H1 (cell line): ENCODE measurements around the gene MAP2K5. TPM values are rescaled to one million over a fixed set of nuclear protein-coding genes. Genes with fewer than 3 reads are reported as not detected.

Experiments
- CTCF ChIA-PET: fragments of 300-600 bp; sonication (Branson Sonifier 250); formaldehyde crosslinking; loops from one replicate; lab custom pipeline; 2021; ENCODE audit not compliant: partially characterized antibody; lab: Charles Lee
- POLR2A ChIA-PET: fragments of 300-600 bp; sonication (Branson Sonifier 250); formaldehyde crosslinking; loops from one replicate; lab custom pipeline; 2021; ENCODE audit warnings: inconsistent platforms; ENCODE audit not compliant: partially characterized antibody; lab: Charles Lee
- DNase-seq, 2 experiments: peaks; one replicate each; pipeline versions ENCODE4 v3.0.0 to v3.0.0-alpha.2; 2010 to 2022; ENCODE audit warnings: low spot score in 2 of 2, low read depth in 1 of 2, mixed read lengths in 1 of 2
- FAIRE-seq: peaks from 2 replicates; lab custom pipeline; 2011; peaks lifted over from hg19 to GRCh38; lab: Jason Lieb, UNC
- H2AFZ ChIP-seq: 2 replicates; pipeline ENCODE4 v1.8.1; 2012; ENCODE audit warnings: low read length, inconsistent platforms
- H2AK5ac ChIP-seq: 2 replicates; pipeline ENCODE4 v1.6.1; 2013; ENCODE audit warnings: low read depth, low read length
- H2BK120ac ChIP-seq: replicated peaks from 2 replicates; pipeline ENCODE3; 2013; ENCODE audit warnings: low read depth, low read length, inconsistent platforms
- H2BK12ac ChIP-seq: 2 replicates; pipeline ENCODE4 v1.6.1; 2013; ENCODE audit warnings: low read depth, low read length
- H2BK15ac ChIP-seq: 2 replicates; pipeline ENCODE4 v1.6.1; 2013; ENCODE audit warnings: low read length
- H2BK20ac ChIP-seq: 2 replicates; pipeline ENCODE4 v1.6.1; 2013; ENCODE audit warnings: low read length
- H2BK5ac ChIP-seq: 2 replicates; pipeline ENCODE4 v1.6.1; 2013; ENCODE audit warnings: low read depth, low read length
- H3K14ac ChIP-seq: 2 replicates; pipeline ENCODE4 v1.6.1; 2013; ENCODE audit warnings: inconsistent platforms; ENCODE audit not compliant: insufficient read length
- H3K18ac ChIP-seq: 2 replicates; pipeline ENCODE4 v1.6.1; 2013; ENCODE audit warnings: low read length; ENCODE audit errors: extremely low read depth
- H3K23ac ChIP-seq: 2 replicates; pipeline ENCODE4 v1.6.1; 2013; ENCODE audit warnings: inconsistent platforms; ENCODE audit not compliant: insufficient read length
- H3K23me2 ChIP-seq: 2 replicates; pipeline ENCODE4 v1.6.1; 2013; ENCODE audit warnings: low read depth, low read length
- H3K27ac ChIP-seq: 2 replicates; pipeline ENCODE4 v1.6.1; 2011; ENCODE audit warnings: low read depth, low read length, inconsistent platforms
- H3K27me3 ChIP-seq, 4 experiments: replicated peaks in 1 of 4; 1 replicate in 1 of 4; 2 replicates in 3 of 4; pipeline versions ENCODE4 v1.6.1 to v1.8.1; 2011 to 2013; ENCODE audit warnings: low read length in 3 of 4, mild to moderate bottlenecking in 3 of 4, inconsistent platforms in 2 of 4, mixed read lengths in 2 of 4, moderate library complexity in 1 of 4; ENCODE audit not compliant: control insufficient read depth in 3 of 4, insufficient read depth in 3 of 4; ENCODE audit errors: extremely low read depth in 1 of 4
- H3K36me3 ChIP-seq, 4 experiments: 2 replicates each; pipeline versions ENCODE4 v1.6.1 to v1.8.1; 2011 to 2013; ENCODE audit warnings: mild to moderate bottlenecking in 4 of 4, low read length in 3 of 4, moderate library complexity in 2 of 4, control low read depth in 1 of 4, inconsistent platforms in 1 of 4; ENCODE audit not compliant: insufficient read depth in 4 of 4, control insufficient read depth in 2 of 4
- H3K4ac ChIP-seq: replicated peaks from 2 replicates; pipeline ENCODE3; 2013; ENCODE audit warnings: low read length, low read depth, mixed read lengths, inconsistent platforms; ENCODE audit not compliant: insufficient read length
- H3K4me1 ChIP-seq, 4 experiments: replicated peaks in 1 of 4; 1 replicate in 1 of 4; 2 replicates in 3 of 4; pipeline versions ENCODE4 v1.6.1 to v1.8.1; 2011 to 2013; ENCODE audit warnings: low read length in 3 of 4, inconsistent platforms in 2 of 4, mixed read lengths in 1 of 4; ENCODE audit not compliant: insufficient read depth in 4 of 4, control insufficient read depth in 3 of 4
- H3K4me2 ChIP-seq, 2 experiments: 2 replicates each; pipeline versions ENCODE4 v1.6.1 to v1.8.1; 2011 to 2013; ENCODE audit warnings: low read depth in 2 of 2, low read length in 2 of 2, control low read depth in 1 of 2, inconsistent platforms in 1 of 2, mild to moderate bottlenecking in 1 of 2; ENCODE audit not compliant: insufficient read depth in 1 of 2
- H3K4me3 ChIP-seq, 4 experiments: fragments of 200-600, 300-600 bp in 1 of 4; sonication (generic), shearing (Covaris generic), sonication (Bioruptor Twin) in 1 of 4; 2 replicates each; pipeline versions ENCODE4 v1.5.1 to v1.8.1; 2011 to 2016; ENCODE audit warnings: low read length in 4 of 4, low read depth in 3 of 4, control low read depth in 2 of 4, inconsistent platforms in 2 of 4, mild to moderate bottlenecking in 2 of 4, mixed read lengths in 1 of 4, moderate library complexity in 1 of 4; ENCODE audit not compliant: insufficient read depth in 2 of 4; ENCODE audit errors: extremely low read depth in 1 of 4
- H3K56ac ChIP-seq: replicated peaks from 2 replicates; pipeline ENCODE3; 2013; ENCODE audit warnings: low read depth, mild to moderate bottlenecking, mixed read lengths, low read length, inconsistent platforms; ENCODE audit not compliant: insufficient read length
- H3K79me1 ChIP-seq: 2 replicates; pipeline ENCODE4 v1.6.1; 2013; ENCODE audit warnings: low read depth, low read length, control low read depth
- H3K79me2 ChIP-seq, 2 experiments: 2 replicates each; pipeline versions ENCODE4 v1.6.1 to v1.8.1; 2012 to 2013; ENCODE audit warnings: low read length in 2 of 2, mild to moderate bottlenecking in 2 of 2, inconsistent platforms in 1 of 2; ENCODE audit not compliant: insufficient read depth in 2 of 2, control insufficient read depth in 1 of 2
- H3K9ac ChIP-seq, 4 experiments: replicated peaks in 1 of 4; 1 replicate in 1 of 4; 2 replicates in 3 of 4; pipeline versions ENCODE4 v1.6.1 to v1.8.1; 2011 to 2013; ENCODE audit warnings: low read depth in 3 of 4, low read length in 3 of 4, control low read depth in 2 of 4, mild to moderate bottlenecking in 2 of 4, moderate library complexity in 2 of 4, inconsistent platforms in 1 of 4; ENCODE audit errors: extremely low read depth in 1 of 4
- H3K9me3 ChIP-seq, 2 experiments: 2 replicates each; pipeline versions ENCODE4 v1.6.1 to v1.8.1; 2012 to 2013; ENCODE audit warnings: mild to moderate bottlenecking in 2 of 2, moderate library complexity in 2 of 2, control low read depth in 1 of 2, inconsistent platforms in 1 of 2, low read depth in 1 of 2, low read length in 1 of 2, mixed read lengths in 1 of 2; ENCODE audit not compliant: insufficient read depth in 2 of 2
- H4K20me1 ChIP-seq, 2 experiments: replicated peaks in 1 of 2; 2 replicates each; pipeline versions ENCODE3 to v1.8.1; 2011 to 2013; ENCODE audit warnings: inconsistent platforms in 2 of 2, low read length in 2 of 2, mild to moderate bottlenecking in 1 of 2; ENCODE audit not compliant: insufficient read depth in 2 of 2, control insufficient read depth in 1 of 2
- H4K5ac ChIP-seq: 2 replicates; pipeline ENCODE4 v1.6.1; 2013; ENCODE audit warnings: low read length, low read depth, mixed read lengths, inconsistent platforms; ENCODE audit not compliant: insufficient read length
- H4K8ac ChIP-seq: 2 replicates; pipeline ENCODE4 v1.8.0; 2013; ENCODE audit warnings: mild to moderate bottlenecking, moderate library complexity, low read length, inconsistent platforms; ENCODE audit not compliant: insufficient read depth; ENCODE audit errors: extremely low read depth
- H4K91ac ChIP-seq: replicated peaks from 2 replicates; pipeline ENCODE3; 2013; ENCODE audit warnings: low read length, mixed read lengths, inconsistent platforms; ENCODE audit not compliant: insufficient read length
- GABPA ChIP-seq: IDR thresholded peaks from 2 replicates; pipeline ENCODE4 v1.6.1; 2011; ENCODE audit warnings: mild to moderate bottlenecking, low read length, moderate library complexity, borderline replicate concordance; ENCODE audit not compliant: insufficient read depth
- HDAC2 ChIP-seq, 2 experiments: fragments of 300-600 bp in 1 of 2; sonication (generic) in 1 of 2; IDR thresholded peaks; 2 replicates each; pipeline ENCODE4 v1.6.1; 2011 to 2012; ENCODE audit warnings: low read depth in 2 of 2, low read length in 2 of 2, mild to moderate bottlenecking in 2 of 2, moderate library complexity in 2 of 2, borderline replicate concordance in 1 of 2, inconsistent platforms in 1 of 2
- RXRA ChIP-seq: IDR thresholded peaks from 2 replicates; pipeline ENCODE4 v1.6.1; 2011; ENCODE audit warnings: low read depth, mild to moderate bottlenecking, low read length, moderate library complexity; ENCODE audit not compliant: insufficient read depth
- WGBS, 2 experiments: shearing (Covaris generic) in 1 of 2; methylation state at CpG; one replicate each; pipeline versions ENCODE4 v1.1.6 to v1.1.7; 2013 to 2015; ENCODE audit warnings: low lambda C conversion rate in 2 of 2, mixed read lengths in 2 of 2, inconsistent platforms in 1 of 2, low coverage in 1 of 2, missing lambda C conversion rate in 1 of 2; ENCODE audit not compliant: insufficient replicate concordance in 2 of 2, insufficient coverage in 1 of 2, insufficient read length in 1 of 2; ENCODE audit errors: extremely low coverage in 1 of 2, missing lambda C conversion rate in 1 of 2; 5-methylcytosine and 5-hydroxymethylcytosine counted together
- polyA plus RNA-seq, 7 experiments: library from polyadenylated mRNA; depleted of rRNA in 3 of 7; stranded (reverse) in 5 of 7; unstranded in 2 of 7; fragments of >200 nt in 5 of 7; fragments of 200-250 nt in 2 of 7; gene quantifications; 1 replicate in 5 of 7; 2 replicates in 1 of 7; 4 replicates in 1 of 7; pipeline versions ENCODE4 v1.2.1 to v1.2.3, GENCODE V29; 2011 to 2013; ENCODE audit warnings: missing spikeins in 2 of 7, mixed read lengths in 2 of 7
- total RNA-seq: library from RNA; stranded (reverse); fragmentation: NEBNext Ultra II Directional; extraction: Animal tissue kit (Norgen Biotek cat#: 25700); gene quantifications from 2 replicates; pipeline ENCODE4 v1.2.1, GENCODE V29; 2021
- TF ChIP-seq, protein P1 (sequence below), 3 experiments: IDR thresholded peaks; 1 replicate in 2 of 3; 2 replicates in 1 of 3; pipeline versions ENCODE4 v1.5.1 to v1.6.1; 2011; ENCODE audit warnings: low read length in 3 of 3, mild to moderate bottlenecking in 3 of 3, inconsistent platforms in 2 of 3, low read depth in 1 of 3, moderate library complexity in 1 of 3; ENCODE audit not compliant: insufficient read depth in 1 of 3; ENCODE audit errors: control extremely low read depth in 1 of 3

Gene MAP2K5
- total and polyA plus RNA-seq, 2 of the 8 experiments (the other 6 are each of a cell fraction or from before 2014, with no cell fraction given): 4.4 to 15.8 TPM

DNA sequence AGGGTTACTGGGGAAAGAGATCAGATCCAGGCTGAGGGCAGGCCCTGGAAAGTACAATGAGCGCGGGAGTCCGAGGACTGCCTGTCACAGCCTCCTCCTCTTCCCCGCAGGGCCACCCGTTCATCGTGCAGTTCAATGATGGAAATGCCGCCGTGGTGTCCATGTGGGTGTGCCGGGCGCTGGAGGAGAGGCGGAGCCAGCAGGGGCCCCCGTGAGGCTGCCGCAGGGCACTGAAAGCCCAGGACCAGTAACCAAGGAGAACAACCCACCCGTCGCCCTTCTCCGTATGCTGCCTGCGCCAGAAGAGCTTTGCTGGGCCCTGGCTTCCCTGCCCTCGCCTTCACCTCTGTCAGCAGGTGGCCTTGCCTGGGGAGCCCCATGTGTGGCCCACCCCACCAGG is 264.0 kb downstream of the MAP2K5 start:
- H3K4me1 ChIP-seq: peaks cover 0 to 24% (median 15%) of the 10 kb centered on the region in 4 experiments; a peak in 6 of 7 replicates
- H2BK20ac ChIP-seq: no peak overlapping the region
- no peak overlapping the region for H4K5ac ChIP-seq
- H3K36me3 ChIP-seq: no peaks in the 10 kb centered on the region
- 0 out of 2 replicates have a peak overlapping the region, but pooled peaks have one; percentile 61 for H2BK15ac ChIP-seq
- no peak overlapping the region for H3K23ac ChIP-seq
- H3K27ac ChIP-seq: no peak overlapping the region
- no peak overlapping the region for H2BK120ac ChIP-seq
- no peak overlapping the region for H3K56ac ChIP-seq
- H3K14ac ChIP-seq: no peak overlapping the region
- H3K4me3 ChIP-seq: no peak overlapping the region
- no peaks in the 10 kb centered on the region; a peak in 2 of 7 replicates for H3K27me3 ChIP-seq
- CTCF ChIA-PET: interaction anchor here (1.5 kb wide), 2 partner anchors 26 to 349 kb away, joined by 3 to 5 read pairs; no protein-coding TSS in a partner anchor
- no peaks in the 10 kb centered on the region for H3K23me2 ChIP-seq
- H3K18ac ChIP-seq: no peak overlapping the region
- peak overlapping the region; percentile 56; the same call in 1 of the 2 replicates for H2AK5ac ChIP-seq
- DNase-seq: peak in 1 of 2 experiments; percentile 39
- 89% methylated on average over 17 of the region's 18 CpGs; no CpG with 5 or more reads in 1 of the 2 experiments for WGBS, 2 experiments
- no peak overlapping the region for H3K4me2 ChIP-seq
- H2AFZ ChIP-seq: no peak overlapping the region
- no peaks in the 10 kb centered on the region for H4K20me1 ChIP-seq
- no peak overlapping the region for H3K9ac ChIP-seq
- H3K4ac ChIP-seq: no peak overlapping the region
- no peaks in the 10 kb centered on the region for H3K79me1 ChIP-seq
- no peak overlapping the region for H4K91ac ChIP-seq
- POLR2A ChIA-PET: no interaction called here
- H2BK5ac ChIP-seq: 0 out of 2 replicates have a peak overlapping the region, but pooled peaks have one; percentile 27
- H3K9me3 ChIP-seq: no peaks in the 10 kb centered on the region
- H2BK12ac ChIP-seq: peak overlapping the region; percentile 88; the same call in 1 of the 2 replicates
- no peaks in the 10 kb centered on the region for H3K79me2 ChIP-seq
- no peak overlapping the region for H4K8ac ChIP-seq
- FAIRE-seq: no peak
- TF ChIP-seq HDAC2 (IDR thresholded peaks at IDR 0.05; ENCODE audit: borderline replicate concordance in 1 of 2, low read depth in 2 of 2, low read length in 2 of 2) (no peak), GABPA (no peak), RXRA (no peak)
- TF ChIP-seq, protein P1, sequence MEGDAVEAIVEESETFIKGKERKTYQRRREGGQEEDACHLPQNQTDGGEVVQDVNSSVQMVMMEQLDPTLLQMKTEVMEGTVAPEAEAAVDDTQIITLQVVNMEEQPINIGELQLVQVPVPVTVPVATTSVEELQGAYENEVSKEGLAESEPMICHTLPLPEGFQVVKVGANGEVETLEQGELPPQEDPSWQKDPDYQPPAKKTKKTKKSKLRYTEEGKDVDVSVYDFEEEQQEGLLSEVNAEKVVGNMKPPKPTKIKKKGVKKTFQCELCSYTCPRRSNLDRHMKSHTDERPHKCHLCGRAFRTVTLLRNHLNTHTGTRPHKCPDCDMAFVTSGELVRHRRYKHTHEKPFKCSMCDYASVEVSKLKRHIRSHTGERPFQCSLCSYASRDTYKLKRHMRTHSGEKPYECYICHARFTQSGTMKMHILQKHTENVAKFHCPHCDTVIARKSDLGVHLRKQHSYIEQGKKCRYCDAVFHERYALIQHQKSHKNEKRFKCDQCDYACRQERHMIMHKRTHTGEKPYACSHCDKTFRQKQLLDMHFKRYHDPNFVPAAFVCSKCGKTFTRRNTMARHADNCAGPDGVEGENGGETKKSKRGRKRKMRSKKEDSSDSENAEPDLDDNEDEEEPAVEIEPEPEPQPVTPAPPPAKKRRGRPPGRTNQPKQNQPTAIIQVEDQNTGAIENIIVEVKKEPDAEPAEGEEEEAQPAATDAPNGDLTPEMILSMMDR (IDR thresholded peaks at IDR 0.05; ENCODE audit: control extremely low read depth in 1 of 3, insufficient read depth in 1 of 3, low read depth in 1 of 3, low read length in 3 of 3): no peak
